ENCODE measurements around the gene KRT31. TPM values are rescaled to one million over a fixed set of nuclear protein-coding genes. Genes with fewer than 3 reads are reported as not detected.
"Not testable (repeated sequence)": the region's sequence is repeated elsewhere in the genome, so short reads cannot be mapped to it uniquely, and the experiment has no call there.

Gene KRT31
- total RNA-seq, 1 experiment from 2014 or later = not detected

DNA sequence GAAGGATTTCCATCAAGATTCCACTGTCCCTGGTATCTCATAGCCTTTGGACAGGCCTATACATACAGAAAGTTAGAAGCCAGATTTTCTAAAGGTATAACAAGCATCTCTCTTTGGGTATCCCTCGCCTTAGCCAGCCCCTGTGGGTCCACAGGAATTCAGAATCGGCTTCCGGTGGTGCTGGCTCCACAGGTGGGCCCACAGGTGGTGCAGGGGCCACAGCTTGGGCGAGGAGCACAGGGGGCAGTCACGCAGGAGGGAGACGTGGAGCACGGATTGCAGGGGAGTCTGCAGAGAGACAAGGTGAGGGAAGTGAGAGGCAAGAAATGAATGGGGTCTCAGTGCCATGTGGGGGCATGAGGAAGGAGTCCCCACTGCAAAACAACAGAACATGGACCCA lies 39.8 kb upstream of the KRT31 start:
- H3K27ac ChIP-seq (ENCODE audit: low read length) = no peak overlapping the region
- no peaks in the 10 kb centered on the region for H3K4me1 ChIP-seq (ENCODE audit: low read length)
- no peak overlapping the region for H2AFZ ChIP-seq (ENCODE audit: low read length)
- H3K4me3 ChIP-seq (ENCODE audit: low read length) = no peak overlapping the region
- no peak for DNase-seq
- H3K9me2 ChIP-seq (replicated peaks; ENCODE audit: insufficient read depth, low read length) = no peaks in the 10 kb centered on the region
- no peaks in the 10 kb centered on the region for H3K79me2 ChIP-seq (ENCODE audit: low read length)
- H4K20me1 ChIP-seq (ENCODE audit: insufficient read depth, low read depth, low read length) = no peaks in the 10 kb centered on the region
- no peaks in the 10 kb centered on the region for H3K36me3 ChIP-seq (ENCODE audit: insufficient read depth, low read length)
- no peak overlapping the region for H3K4me2 ChIP-seq (ENCODE audit: low read depth, low read length, poor library complexity, severe bottlenecking)
- H3K9ac ChIP-seq (ENCODE audit: low read length) = no peak overlapping the region
- no peaks in the 10 kb centered on the region for H3K27me3 ChIP-seq (ENCODE audit: low read length)
- no peaks in the 10 kb centered on the region for H3K9me3 ChIP-seq (ENCODE audit: low read length)

DNA sequence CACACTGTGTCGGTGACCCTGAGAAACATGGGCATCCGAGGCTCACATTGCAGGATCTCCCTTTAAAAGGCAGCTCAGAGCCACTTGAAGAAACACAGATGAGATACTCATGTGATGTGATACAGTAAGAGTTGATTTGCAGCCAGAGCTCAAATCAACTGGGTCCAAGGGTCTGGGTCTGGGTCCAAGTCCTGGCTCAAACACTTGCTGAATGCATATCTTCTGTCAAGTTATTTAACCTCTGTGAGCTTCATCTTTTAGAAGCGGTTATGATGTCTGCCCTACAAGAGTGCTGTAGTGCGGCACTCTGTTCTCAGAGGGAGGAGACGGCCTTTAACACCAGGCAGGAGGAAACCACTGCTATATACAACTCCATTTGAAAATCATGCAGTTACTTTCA lies 37.0 kb upstream of the KRT31 start:
- Histone ChIP-seq H3K4me3 (ENCODE audit: low read length) (no peak overlapping the region), H3K27ac (ENCODE audit: low read length) (no peak overlapping the region)

DNA sequence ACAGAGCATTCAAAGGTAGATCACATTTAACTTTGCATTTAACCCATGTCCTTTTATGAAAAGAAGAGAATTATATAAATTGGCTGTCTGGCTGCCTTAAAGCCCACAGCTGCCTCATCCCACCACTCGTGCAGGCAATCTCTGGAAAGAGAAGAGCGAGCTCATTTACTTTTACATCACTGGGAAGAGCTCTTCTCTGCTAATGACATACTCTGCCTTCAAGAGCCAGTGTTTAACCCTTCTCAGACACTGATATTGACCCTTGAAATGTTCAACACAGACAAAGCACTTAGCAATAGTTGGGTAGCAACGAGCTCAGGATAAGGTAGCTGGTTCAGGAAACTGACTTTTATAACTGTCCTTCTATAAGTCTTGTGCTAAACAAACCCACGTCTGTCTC lies 36.6 kb upstream of the KRT31 start:
- H3K36me3 ChIP-seq (ENCODE audit: insufficient read depth, low read length) = no peaks in the 10 kb centered on the region
- H3K79me2 ChIP-seq (ENCODE audit: low read length) = no peaks in the 10 kb centered on the region
- H3K27ac ChIP-seq (ENCODE audit: low read length) = no peak overlapping the region
- H3K9me2 ChIP-seq (replicated peaks; ENCODE audit: insufficient read depth, low read length) = no peaks in the 10 kb centered on the region
- no peak overlapping the region for H2AFZ ChIP-seq (ENCODE audit: low read length)
- H4K20me1 ChIP-seq (ENCODE audit: insufficient read depth, low read depth, low read length) = no peaks in the 10 kb centered on the region
- no peak overlapping the region for H3K9ac ChIP-seq (ENCODE audit: low read length)
- no peak overlapping the region for H3K4me2 ChIP-seq (ENCODE audit: low read depth, low read length, poor library complexity, severe bottlenecking)
- no peaks in the 10 kb centered on the region for H3K4me1 ChIP-seq (ENCODE audit: low read length)
- no peaks in the 10 kb centered on the region for H3K9me3 ChIP-seq (ENCODE audit: low read length)
- no peak overlapping the region for H3K4me3 ChIP-seq (ENCODE audit: low read length)
- no peak for DNase-seq
- no peaks in the 10 kb centered on the region for H3K27me3 ChIP-seq (ENCODE audit: low read length)

More for the DNA sequence above, 37.0 kb upstream of the KRT31 start:
- Histone ChIP-seq H2AFZ (ENCODE audit: low read length) (no peak overlapping the region), H3K4me2 (ENCODE audit: low read depth, low read length, poor library complexity, severe bottlenecking) (no peak overlapping the region), H3K4me1 (ENCODE audit: low read length) (no peaks in the 10 kb centered on the region), H3K36me3 (ENCODE audit: insufficient read depth, low read length) (no peaks in the 10 kb centered on the region), H4K20me1 (ENCODE audit: insufficient read depth, low read depth, low read length) (no peaks in the 10 kb centered on the region), H3K79me2 (ENCODE audit: low read length) (no peaks in the 10 kb centered on the region), H3K9me2 (replicated peaks; ENCODE audit: insufficient read depth, low read length) (no peaks in the 10 kb centered on the region), H3K9me3 (ENCODE audit: low read length) (no peaks in the 10 kb centered on the region), H3K9ac (ENCODE audit: low read length) (no peak overlapping the region), H3K27me3 (ENCODE audit: low read length) (no peaks in the 10 kb centered on the region)
- DNase-seq = no peak

DNA sequence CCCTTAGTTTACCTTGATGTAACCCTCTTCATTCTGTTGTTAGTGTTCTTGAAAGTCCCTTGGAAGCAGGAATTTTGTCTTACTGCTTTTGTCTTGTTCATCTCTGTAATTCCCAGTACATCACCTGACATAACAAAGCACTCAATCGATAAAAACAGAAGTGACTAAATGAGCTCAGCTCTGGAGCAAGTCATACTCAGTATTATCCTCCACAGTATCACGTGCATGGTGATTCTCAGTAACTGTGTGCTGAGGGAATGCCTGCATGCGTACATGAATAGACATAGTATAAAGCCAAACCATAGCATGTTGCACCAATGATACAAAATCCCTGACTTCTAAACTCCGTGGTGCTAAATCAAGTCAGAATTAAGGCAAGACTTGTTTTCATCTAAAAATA lies 36.2 kb upstream of the KRT31 start:
- no peaks in the 10 kb centered on the region for H3K4me1 ChIP-seq (ENCODE audit: low read length)
- H3K9ac ChIP-seq (ENCODE audit: low read length) = no peak overlapping the region
- no peaks in the 10 kb centered on the region for H3K36me3 ChIP-seq (ENCODE audit: insufficient read depth, low read length)
- no peak overlapping the region for H3K4me2 ChIP-seq (ENCODE audit: low read depth, low read length, poor library complexity, severe bottlenecking)
- no peak overlapping the region for H2AFZ ChIP-seq (ENCODE audit: low read length)
- H3K27ac ChIP-seq (ENCODE audit: low read length) = no peak overlapping the region
- no peaks in the 10 kb centered on the region for H4K20me1 ChIP-seq (ENCODE audit: insufficient read depth, low read depth, low read length)
- no peak overlapping the region for H3K4me3 ChIP-seq (ENCODE audit: low read length)
- no peaks in the 10 kb centered on the region for H3K9me2 ChIP-seq (replicated peaks; ENCODE audit: insufficient read depth, low read length)
- DNase-seq = no peak
- no peaks in the 10 kb centered on the region for H3K79me2 ChIP-seq (ENCODE audit: low read length)
- H3K9me3 ChIP-seq (ENCODE audit: low read length) = no peaks in the 10 kb centered on the region
- no peaks in the 10 kb centered on the region for H3K27me3 ChIP-seq (ENCODE audit: low read length)

GRCh38 chr17:41430376-41430775 lies 33.0 kb upstream of the KRT31 start:
- not testable (repeated sequence) for H3K4me1 ChIP-seq (ENCODE audit: low read length); H3K9me3 ChIP-seq (ENCODE audit: low read length); H3K79me2 ChIP-seq (ENCODE audit: low read length); H3K9me2 ChIP-seq (replicated peaks; ENCODE audit: insufficient read depth, low read length); H3K4me3 ChIP-seq (ENCODE audit: low read length); H3K4me2 ChIP-seq (ENCODE audit: low read depth, low read length, poor library complexity, severe bottlenecking); H3K9ac ChIP-seq (ENCODE audit: low read length); H2AFZ ChIP-seq (ENCODE audit: low read length); H3K27me3 ChIP-seq (ENCODE audit: low read length); H3K27ac ChIP-seq (ENCODE audit: low read length); DNase-seq; H4K20me1 ChIP-seq (ENCODE audit: insufficient read depth, low read depth, low read length); H3K36me3 ChIP-seq (ENCODE audit: insufficient read depth, low read length)

DNA sequence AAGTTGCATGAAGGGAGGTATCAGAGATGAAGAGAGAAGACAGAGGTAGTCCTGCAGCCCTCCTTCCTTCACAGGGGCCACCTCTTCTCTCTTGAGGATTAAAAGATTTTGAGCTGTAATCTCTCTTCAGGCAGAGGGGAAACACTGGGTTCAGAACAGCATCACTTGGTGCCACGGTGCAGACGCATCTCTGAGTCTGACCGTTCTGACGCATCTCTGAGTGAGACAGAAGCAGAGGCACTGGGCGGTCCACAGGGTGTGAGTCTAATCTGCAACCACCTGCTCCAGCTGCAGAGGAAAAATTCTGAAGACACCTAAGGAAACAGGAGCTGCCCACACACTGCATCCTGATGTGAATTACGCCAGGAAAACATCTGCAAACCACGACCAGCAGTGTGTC lies 32.3 kb upstream of the KRT31 start:
- no peaks in the 10 kb centered on the region for H4K20me1 ChIP-seq (ENCODE audit: insufficient read depth, low read depth, low read length)
- no peaks in the 10 kb centered on the region for H3K4me1 ChIP-seq (ENCODE audit: low read length)
- H3K9ac ChIP-seq (ENCODE audit: low read length) = no peak overlapping the region
- DNase-seq = no peak
- H3K9me2 ChIP-seq (replicated peaks; ENCODE audit: insufficient read depth, low read length) = no peaks in the 10 kb centered on the region
- no peak overlapping the region for H3K4me2 ChIP-seq (ENCODE audit: low read depth, low read length, poor library complexity, severe bottlenecking)
- H3K79me2 ChIP-seq (ENCODE audit: low read length) = no peaks in the 10 kb centered on the region
- H3K36me3 ChIP-seq (ENCODE audit: insufficient read depth, low read length) = no peaks in the 10 kb centered on the region
- no peak overlapping the region for H3K4me3 ChIP-seq (ENCODE audit: low read length)
- H3K27me3 ChIP-seq (ENCODE audit: low read length) = no peaks in the 10 kb centered on the region
- H3K9me3 ChIP-seq (ENCODE audit: low read length) = no peaks in the 10 kb centered on the region
- H2AFZ ChIP-seq (ENCODE audit: low read length) = no peak overlapping the region
- no peak overlapping the region for H3K27ac ChIP-seq (ENCODE audit: low read length)

DNA sequence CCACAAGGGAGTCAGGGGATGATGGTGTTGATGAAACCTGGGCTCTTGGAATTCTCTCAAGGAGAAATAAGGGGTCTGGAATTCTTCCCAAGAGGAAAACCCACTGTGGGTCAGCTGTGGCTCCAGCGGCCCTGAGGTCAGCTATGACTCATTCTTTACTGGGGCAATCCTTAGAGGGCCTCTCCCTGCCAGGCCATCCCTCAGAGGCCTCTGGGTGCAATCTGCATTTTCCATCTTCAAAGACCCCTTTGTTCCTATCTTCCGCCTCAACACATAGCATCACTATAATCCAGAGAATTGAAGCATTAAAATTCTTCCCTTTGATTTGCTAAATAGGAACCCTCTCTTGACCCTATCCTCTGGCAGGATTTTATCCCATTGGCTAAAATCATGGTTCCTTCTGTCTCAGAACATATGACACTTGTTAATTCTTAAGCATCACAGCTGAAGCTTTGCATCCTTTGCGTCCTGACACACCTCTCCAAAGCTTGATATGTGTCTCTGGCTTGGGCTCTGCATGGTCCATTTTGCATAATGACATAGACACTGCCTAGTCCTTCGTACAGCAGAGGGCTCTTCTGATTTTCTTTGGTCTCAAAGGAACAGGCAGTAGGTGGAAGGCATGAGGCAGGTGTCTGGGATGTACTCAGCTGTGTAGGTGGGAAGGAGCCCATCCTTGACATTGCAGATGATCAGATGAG lies 31.3 kb upstream of the KRT31 start:
- H3K9ac ChIP-seq (ENCODE audit: low read length) = no peak overlapping the region
- H3K9me3 ChIP-seq (ENCODE audit: low read length) = no peaks in the 10 kb centered on the region
- no peaks in the 10 kb centered on the region for H3K9me2 ChIP-seq (replicated peaks; ENCODE audit: insufficient read depth, low read length)
- no peaks in the 10 kb centered on the region for H3K79me2 ChIP-seq (ENCODE audit: low read length)
- H3K4me3 ChIP-seq (ENCODE audit: low read length) = no peak overlapping the region
- no peak for DNase-seq
- no peaks in the 10 kb centered on the region for H3K27me3 ChIP-seq (ENCODE audit: low read length)
- H3K27ac ChIP-seq (ENCODE audit: low read length) = no peak overlapping the region
- H2AFZ ChIP-seq (ENCODE audit: low read length) = no peak overlapping the region
- no peaks in the 10 kb centered on the region for H3K4me1 ChIP-seq (ENCODE audit: low read length)
- no peaks in the 10 kb centered on the region for H3K36me3 ChIP-seq (ENCODE audit: insufficient read depth, low read length)
- no peak overlapping the region for H3K4me2 ChIP-seq (ENCODE audit: low read depth, low read length, poor library complexity, severe bottlenecking)
- H4K20me1 ChIP-seq (ENCODE audit: insufficient read depth, low read depth, low read length) = no peaks in the 10 kb centered on the region

GRCh38 chr17:41424111-41424635 lies 26.8 kb upstream of the KRT31 start, which contains the start of gene KRT37:
Gene KRT37 (minus strand): TSS chr17:41424585. CDS start chr17:41424523, 62 bp downstream.
- Histone ChIP-seq H3K4me1 (ENCODE audit: low read length) (no peaks in the 10 kb centered on the region), H4K20me1 (ENCODE audit: insufficient read depth, low read depth, low read length) (no peaks in the 10 kb centered on the region), H3K9me3 (ENCODE audit: low read length) (no peaks in the 10 kb centered on the region), H3K4me3 (ENCODE audit: low read length) (no peak within 1 kb of the TSS), H3K27me3 (ENCODE audit: low read length) (no peaks in the 10 kb centered on the region), H3K9ac (ENCODE audit: low read length) (no peak within 1 kb of the TSS), H3K9me2 (replicated peaks; ENCODE audit: insufficient read depth, low read length) (no peaks in the 10 kb centered on the region), H3K79me2 (ENCODE audit: low read length) (no peaks in the 10 kb centered on the region), H3K4me2 (ENCODE audit: low read depth, low read length, poor library complexity, severe bottlenecking) (no peak within 1 kb of the TSS), H3K27ac (ENCODE audit: low read length) (no peak within 1 kb of the TSS), H2AFZ (ENCODE audit: low read length) (no peak within 1 kb of the TSS), H3K36me3 (ENCODE audit: insufficient read depth, low read length) (no peaks in the 10 kb centered on the region)
- no peak for DNase-seq
